IMR-90 (cell line): ENCODE measurements around the gene MGAT4C. TPM values are rescaled to one million over a fixed set of nuclear protein-coding genes. Genes with fewer than 3 reads are reported as not detected.

ENCODE experiments used
- ATAC-seq: fragments of 200-7000 bp; cut with Tn5 transposase; 2 replicates; pipeline ENCODE4 v1.9.1; 2020; ENCODE audit warnings: low read depth, mild to moderate bottlenecking, moderate library complexity
- BruUV-seq: library from RNA; stranded (reverse); fragments of 400-500 nt; replicated peaks from 2 replicates; lab custom pipeline; 2021; lab: Mats Ljungman, UMichigan
- CTCF ChIA-PET: fragments of 300-600 bp; formaldehyde crosslinking; extraction: SDS; loops from one replicate; lab custom pipeline; 2021; ENCODE audit warnings: antibody characterized with exemption; lab: Yijun Ruan, JAX
- POLR2A ChIA-PET: fragments of 300-600 bp; sonication (Branson Sonifier 250); formaldehyde crosslinking; loops from one replicate; lab custom pipeline; 2022; ENCODE audit warnings: antibody characterized with exemption; ENCODE audit not compliant: unreplicated experiment; lab: Charles Lee
- DNase-seq: peaks from one replicate; pipeline ENCODE4 v3.0.0; 2013
- H2AFZ ChIP-seq: replicated peaks from 2 replicates; pipeline ENCODE3; 2013; ENCODE audit warnings: low read length, mild to moderate bottlenecking; ENCODE audit not compliant: poor library complexity
- H2AK5ac ChIP-seq: 2 replicates; pipeline ENCODE4 v1.6.1; 2013; ENCODE audit warnings: low read depth, low read length, inconsistent platforms
- H2AK9ac ChIP-seq: replicated peaks from 2 replicates; pipeline ENCODE3; 2013; ENCODE audit warnings: mild to moderate bottlenecking, low read depth, low read length, moderate library complexity; ENCODE audit not compliant: poor library complexity
- H2BK120ac ChIP-seq: 2 replicates; pipeline ENCODE4 v1.6.1; 2013; ENCODE audit warnings: low read depth, low read length, inconsistent platforms
- H2BK15ac ChIP-seq: 3 replicates; pipeline ENCODE4 v1.6.1; 2013; ENCODE audit warnings: low read depth, low read length, inconsistent platforms
- H2BK20ac ChIP-seq: 2 replicates; pipeline ENCODE4 v1.6.1; 2013; ENCODE audit warnings: low read depth, mild to moderate bottlenecking, inconsistent platforms, low read length, moderate library complexity
- H2BK5ac ChIP-seq: 2 replicates; pipeline ENCODE4 v1.6.1; 2013; ENCODE audit warnings: mild to moderate bottlenecking, low read depth, low read length, inconsistent platforms; ENCODE audit not compliant: poor library complexity, severe bottlenecking
- H3K14ac ChIP-seq: replicated peaks from 2 replicates; pipeline ENCODE4 v1.6.1; 2013; ENCODE audit warnings: low read depth, low read length, inconsistent platforms
- H3K18ac ChIP-seq: 2 replicates; pipeline ENCODE4 v1.6.1; 2013; ENCODE audit warnings: low read depth, low read length, control low read depth
- H3K23ac ChIP-seq: 2 replicates; pipeline ENCODE4 v1.6.1; 2013; ENCODE audit warnings: low read depth, low read length, inconsistent platforms
- H3K27ac ChIP-seq: 2 replicates; pipeline ENCODE4 v1.5.1; 2013; ENCODE audit warnings: mild to moderate bottlenecking, control low read depth, low read length; ENCODE audit not compliant: insufficient read depth
- H3K27me3 ChIP-seq: 2 replicates; pipeline ENCODE4 v1.6.1; 2013; ENCODE audit warnings: low read length; ENCODE audit not compliant: control insufficient read depth, insufficient read depth
- H3K36me3 ChIP-seq: 2 replicates; pipeline ENCODE4 v1.6.1; 2013; ENCODE audit warnings: low read length, mixed read lengths; ENCODE audit not compliant: control insufficient read depth, insufficient read depth
- H3K4ac ChIP-seq: 2 replicates; pipeline ENCODE4 v1.6.1; 2013; ENCODE audit warnings: low read depth, low read length, inconsistent platforms
- H3K4me1 ChIP-seq: 2 replicates; pipeline ENCODE4 v1.6.1; 2013; ENCODE audit warnings: low read length, mixed read lengths; ENCODE audit not compliant: control insufficient read depth, insufficient read depth
- H3K4me2 ChIP-seq: 2 replicates; pipeline ENCODE4 v1.6.1; 2013; ENCODE audit warnings: low read depth, mild to moderate bottlenecking, control low read depth, low read length, moderate library complexity
- H3K4me3 ChIP-seq: 2 replicates; pipeline ENCODE4 v1.5.1; 2013; ENCODE audit warnings: low read depth, mild to moderate bottlenecking, control low read depth, low read length, moderate library complexity; ENCODE audit not compliant: insufficient read depth
- H3K56ac ChIP-seq: 2 replicates; pipeline ENCODE4 v1.6.1; 2013; ENCODE audit warnings: low read length, inconsistent platforms; ENCODE audit not compliant: insufficient read depth; ENCODE audit errors: extremely low read depth
- H3K79me1 ChIP-seq, 2 experiments: 2 replicates each; pipeline ENCODE4 v1.6.1; 2013; ENCODE audit warnings: low read length in 2 of 2, inconsistent platforms in 1 of 2, low read depth in 1 of 2
- H3K9ac ChIP-seq: 2 replicates; pipeline ENCODE4 v1.6.1; 2013; ENCODE audit warnings: low read depth, low read length, control low read depth
- H3K9me1 ChIP-seq: 2 replicates; pipeline ENCODE4 v1.6.1; 2013; ENCODE audit warnings: low read length, inconsistent platforms; ENCODE audit not compliant: insufficient read depth
- H3K9me3 ChIP-seq: 2 replicates; pipeline ENCODE4 v1.6.1; 2013; ENCODE audit warnings: low read length; ENCODE audit not compliant: control insufficient read depth, insufficient read depth
- H4K20me1 ChIP-seq: 2 replicates; pipeline ENCODE4 v1.6.1; 2013; ENCODE audit warnings: low read length, inconsistent platforms; ENCODE audit not compliant: insufficient read depth
- H4K5ac ChIP-seq: 2 replicates; pipeline ENCODE4 v1.6.1; 2013; ENCODE audit warnings: mild to moderate bottlenecking, low read depth, low read length, control low read depth
- H4K8ac ChIP-seq, 2 experiments: 2 replicates each; pipeline ENCODE4 v1.6.1; 2013; ENCODE audit warnings: low read depth in 2 of 2, low read length in 2 of 2, control low read depth in 1 of 2, inconsistent platforms in 1 of 2
- H4K91ac ChIP-seq: 2 replicates; pipeline ENCODE4 v1.6.1; 2013; ENCODE audit warnings: low read depth, low read length, inconsistent platforms; ENCODE audit not compliant: insufficient read depth
- BHLHE40 ChIP-seq: fragments of 150-350 bp; IDR thresholded peaks from 2 replicates; pipeline ENCODE4 v1.6.1; 2016; ENCODE audit warnings: mild to moderate bottlenecking, low read depth, low read length
- CEBPB ChIP-seq: IDR thresholded peaks from 2 replicates; pipeline ENCODE4 v1.6.1; 2012; ENCODE audit warnings: low read depth, low read length, improper control_type of control experiment
- CHD1 ChIP-seq: IDR thresholded peaks from 2 replicates; pipeline ENCODE4 v1.6.1; 2012; ENCODE audit warnings: low read depth, low read length, improper control_type of control experiment
- CTCF ChIP-seq: conservative IDR thresholded peaks from 2 replicates; pipeline ENCODE4 v1.5.1; 2012; ENCODE audit warnings: mild to moderate bottlenecking, low read depth, low read length, improper control_type of control experiment
- ELK1 ChIP-seq: fragments of 150-350 bp; IDR thresholded peaks from 2 replicates; pipeline ENCODE4 v1.6.1; 2016; ENCODE audit warnings: low read depth, mild to moderate bottlenecking, low read length, moderate library complexity, borderline replicate concordance
- FOS ChIP-seq: fragments of 150-350 bp; IDR thresholded peaks from 2 replicates; pipeline ENCODE4 v1.6.1; 2016; ENCODE audit warnings: low read depth, low read length
- MAFK ChIP-seq: IDR thresholded peaks from 2 replicates; pipeline ENCODE4 v1.6.1; 2012; ENCODE audit warnings: low read depth, low read length, improper control_type of control experiment
- MAZ ChIP-seq: IDR thresholded peaks from 2 replicates; pipeline ENCODE4 v1.6.1; 2012; ENCODE audit warnings: low read depth, mild to moderate bottlenecking, low read length, improper control_type of control experiment, moderate library complexity, borderline replicate concordance
- MXI1 ChIP-seq: IDR thresholded peaks from 2 replicates; pipeline ENCODE4 v1.6.1; 2012; ENCODE audit warnings: low read depth, mild to moderate bottlenecking, low read length, moderate library complexity, borderline replicate concordance
- NFE2L2 ChIP-seq: fragments of 150-350 bp; IDR thresholded peaks from 2 replicates; pipeline ENCODE4 v1.6.1; 2016; ENCODE audit warnings: low read depth, mild to moderate bottlenecking, low read length
- POLR2A ChIP-seq: IDR thresholded peaks from 2 replicates; pipeline ENCODE4 v1.6.1; 2012; ENCODE audit warnings: mild to moderate bottlenecking, low read depth, low read length
- RAD21 ChIP-seq: IDR thresholded peaks from 2 replicates; pipeline ENCODE4 v1.6.1; 2012; ENCODE audit warnings: low read length, improper control_type of control experiment
- RCOR1 ChIP-seq: IDR thresholded peaks from 2 replicates; pipeline ENCODE4 v1.6.1; 2012; ENCODE audit warnings: mild to moderate bottlenecking, low read length, improper control_type of control experiment; ENCODE audit not compliant: insufficient replicate concordance
- RFX5 ChIP-seq: IDR thresholded peaks from 2 replicates; pipeline ENCODE4 v1.8.0; 2012; ENCODE audit warnings: low read depth, mild to moderate bottlenecking, low read length, moderate library complexity
- SMC3 ChIP-seq: fragments of 150-350 bp; IDR thresholded peaks from 2 replicates; pipeline ENCODE4 v1.6.1; 2016; ENCODE audit warnings: low read depth, mild to moderate bottlenecking, antibody characterized with exemption, low read length, moderate library complexity
- USF2 ChIP-seq: fragments of 150-350 bp; IDR thresholded peaks from 2 replicates; pipeline ENCODE4 v1.6.1; 2017; ENCODE audit warnings: mild to moderate bottlenecking, antibody characterized with exemption, low read length, low read depth
- WGBS, 2 experiments: methylation state at CpG; one replicate each; pipeline versions ENCODE4 v1.1.5 to v1.1.7; 2013; ENCODE audit warnings: missing lambda C conversion rate in 2 of 2; ENCODE audit not compliant: insufficient read length in 1 of 2; ENCODE audit errors: extremely low coverage in 2 of 2; 5-methylcytosine and 5-hydroxymethylcytosine counted together
- dilution Hi-C: fragments of 300-500 bp; cut with HindIII; formaldehyde crosslinking; loops from one replicate; pipeline ENCODE4 v1.14.3; 2018; ENCODE audit warnings: low sequenced_read_pairs; ENCODE audit not compliant: unreplicated experiment
- in situ Hi-C: fragments of 300-500 bp; cut with MboI; formaldehyde crosslinking; loops from 3 replicates; pipeline ENCODE4 v1.14.3; 2019; ENCODE audit warnings: low sequenced_read_pairs, inconsistent platforms, mixed read lengths
- intact Hi-C: fragments of 100-400 bp; cut with micrococcal nuclease; formaldehyde crosslinking; loops from 2 replicates; pipeline ENCODE4 v1.10.0; 2022
- polyA plus RNA-seq, 3 experiments: library from polyadenylated mRNA; depleted of rRNA; stranded (reverse); fragments of >200 nt; gene quantifications; 2 replicates each; pipeline ENCODE4 v1.2.3, GENCODE V29; 2012; ENCODE audit warnings: low replicate concordance in 1 of 3
- total RNA-seq: library from RNA; depleted of rRNA; stranded (reverse); fragments of >200 nt; gene quantifications from 2 replicates; pipeline ENCODE4 v1.2.3, GENCODE V29; 2012

MGAT4C gene
- total and polyA plus RNA-seq, 2 of the 4 experiments (the other 2 are of a cell fraction) = not detected

GRCh38 chr12:86216591-86216990, 39.6 kb downstream of the MGAT4C start:
- no peak overlapping the region for H3K4me3 ChIP-seq
- no peak overlapping the region for H4K8ac ChIP-seq
- H3K4me2 ChIP-seq = no peak overlapping the region
- H4K91ac ChIP-seq = no peak overlapping the region
- intact Hi-C loops = no loop called here
- dilution Hi-C loops = no loop called here
- TF ChIP-seq ELK1 (no peak), FOS (no peak), CHD1 (no peak), RAD21 (no peak), NFE2L2 (no peak), SMC3 (no peak), CTCF (no peak), POLR2A (no peak), MAZ (no peak), USF2 (no peak), CEBPB (no peak), RCOR1 (no peak), BHLHE40 (no peak), RFX5 (no peak), MXI1 (no peak), MAFK (no peak)
- no peak overlapping the region for H2BK120ac ChIP-seq
- ChIA-PET POLR2A (no interaction called here), CTCF (no interaction called here)
- H3K27ac ChIP-seq = no peak overlapping the region
- no peak overlapping the region for H2BK15ac ChIP-seq
- no peak overlapping the region for H2AFZ ChIP-seq
- DNase-seq (no peak), ATAC-seq (no peak)
- H2AK9ac ChIP-seq = no peak overlapping the region
- H3K9me3 ChIP-seq = no peaks in the 10 kb centered on the region; the same call in 1 of the 2 replicates
- no peak overlapping the region for H3K56ac ChIP-seq
- no peak overlapping the region for H3K4ac ChIP-seq
- H3K27me3 ChIP-seq = no peaks in the 10 kb centered on the region
- no CpG with 5 or more reads among the region's 2 CpGs for WGBS, 2 experiments
- no peaks in the 10 kb centered on the region for H3K4me1 ChIP-seq
- H4K20me1 ChIP-seq = no peaks in the 10 kb centered on the region
- no peak overlapping the region for H3K23ac ChIP-seq
- H2AK5ac ChIP-seq = no peak overlapping the region
- H3K14ac ChIP-seq = no peak overlapping the region
- no peak overlapping the region for H4K5ac ChIP-seq
- no peak overlapping the region for H2BK20ac ChIP-seq
- H3K9ac ChIP-seq = no peak overlapping the region
- in situ Hi-C loops = no loop called here
- H2BK5ac ChIP-seq = no peak overlapping the region
- H3K36me3 ChIP-seq = no peaks in the 10 kb centered on the region
- no peaks in the 10 kb centered on the region for H3K9me1 ChIP-seq
- no peaks in the 10 kb centered on the region for H3K79me1 ChIP-seq
- no peak overlapping the region for H3K18ac ChIP-seq
- BruUV-seq = no TSS peak
